HUDEP-2 (cell line): Measurements from ENCODE around the gene PKLR.
A peak's percentile ranks its signal among the peaks of the same experiment; 100 is the strongest.
"Not testable (repeated sequence)": the region's sequence is repeated elsewhere in the genome, so short reads cannot be mapped to it uniquely, and the experiment has no call there.

ENCODE experiments used
- DNase-seq, 76 experiments: peaks; one replicate each; lab custom pipeline; 2025; ENCODE audit not compliant: unreplicated experiment in 76 of 76; lab: John Stamatoyannopoulos, UW

Gene PKLR

DNA sequence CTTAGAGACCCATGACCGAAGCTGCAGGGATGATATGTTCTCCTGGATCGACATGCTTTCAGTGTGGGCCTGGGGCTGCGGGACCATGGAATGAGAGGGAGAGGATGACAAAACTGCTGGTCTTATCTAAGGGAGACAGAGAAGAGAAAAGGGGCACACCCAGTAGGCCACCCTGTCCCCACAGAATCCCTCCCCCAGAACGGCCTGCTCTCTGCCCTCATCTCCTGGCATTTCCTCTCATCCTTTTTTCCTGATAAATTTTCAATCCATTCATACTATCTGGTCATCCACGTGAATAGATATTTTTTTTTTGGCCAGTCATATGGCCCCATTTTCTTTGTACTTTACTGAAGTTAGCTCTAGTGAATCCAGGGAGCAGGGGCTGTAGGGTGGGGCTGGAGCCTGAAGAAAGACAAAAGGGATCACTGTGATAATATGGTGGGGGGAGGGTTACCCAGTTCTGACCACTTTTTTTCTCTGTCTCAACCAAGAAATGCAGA is at the start of gene PKLR:
Gene PKLR, minus strand, starts transcription at position 97 of the 500 bp plus-strand sequence. Its CDS starts 43 bp downstream, at position 54.
- DNase-seq: peak in 72 of 76 experiments; percentile 10 to 85 (median 61)

DNA sequence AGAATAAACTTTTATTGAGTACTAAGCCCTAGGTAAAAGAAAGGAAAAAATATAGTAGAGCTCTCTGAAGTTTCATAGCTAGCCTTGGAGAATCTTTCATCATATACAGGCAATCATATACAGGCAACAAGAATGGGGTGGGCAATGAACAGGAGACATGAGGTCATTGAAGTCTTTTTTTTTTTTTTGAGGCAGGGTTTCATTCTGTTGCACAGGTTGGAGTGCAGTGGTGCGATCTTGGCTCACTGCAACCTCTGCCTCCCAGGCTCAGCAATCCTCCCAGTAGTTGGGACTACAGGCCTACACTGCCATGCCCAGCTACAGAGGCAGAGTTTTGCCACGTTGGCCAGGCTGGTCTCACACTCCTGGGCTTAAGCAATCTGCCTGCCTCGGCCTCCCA is 41.6 kb upstream of the PKLR start:
- no peak for DNase-seq

DNA sequence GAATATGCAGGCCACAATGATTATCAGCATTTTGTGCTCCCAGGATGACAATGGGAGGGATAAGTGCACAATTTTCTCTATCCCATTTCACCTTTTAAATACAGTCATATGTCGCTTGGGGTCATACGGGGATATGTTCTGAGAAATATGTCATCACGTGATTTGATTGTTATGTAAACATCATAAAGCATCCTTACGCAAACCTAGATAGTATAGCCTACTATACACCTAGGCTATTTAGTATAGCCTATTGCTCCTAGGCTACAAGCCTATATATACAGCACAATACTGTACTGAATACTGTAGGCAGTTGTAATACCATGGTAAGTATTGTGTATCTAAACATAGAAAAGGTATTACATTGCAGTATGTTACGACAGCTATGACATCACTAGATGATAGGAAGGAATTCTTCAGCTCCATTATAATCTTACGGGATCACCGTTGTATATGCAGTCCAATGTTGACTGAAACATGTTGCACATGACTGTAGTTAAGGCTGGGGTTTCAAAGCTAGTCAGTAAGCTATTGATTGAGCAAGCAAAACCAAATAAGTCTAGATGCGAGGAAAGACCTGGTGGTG is 38.4 kb upstream of the PKLR start:
- DNase-seq: no peak

DNA sequence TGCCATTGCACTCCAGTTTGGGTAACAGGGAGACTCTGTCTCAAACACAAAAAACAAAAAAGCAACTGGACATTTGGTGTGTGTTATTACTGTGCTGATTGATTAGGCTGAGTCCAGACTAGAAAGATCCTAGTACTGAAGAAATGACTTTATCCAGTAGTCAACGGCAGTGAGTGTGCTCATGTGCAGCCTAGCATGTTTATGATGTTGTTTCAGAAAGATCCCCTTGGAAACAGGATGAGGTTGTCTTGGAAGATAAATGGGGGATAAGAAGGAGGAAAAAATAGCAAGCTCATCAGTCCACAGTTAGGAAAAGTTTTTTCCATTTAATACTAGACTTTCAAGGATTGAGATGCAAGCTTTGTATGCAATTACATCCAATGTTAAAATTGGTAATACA is 33.7 kb upstream of the PKLR start:
- no peak for DNase-seq

DNA sequence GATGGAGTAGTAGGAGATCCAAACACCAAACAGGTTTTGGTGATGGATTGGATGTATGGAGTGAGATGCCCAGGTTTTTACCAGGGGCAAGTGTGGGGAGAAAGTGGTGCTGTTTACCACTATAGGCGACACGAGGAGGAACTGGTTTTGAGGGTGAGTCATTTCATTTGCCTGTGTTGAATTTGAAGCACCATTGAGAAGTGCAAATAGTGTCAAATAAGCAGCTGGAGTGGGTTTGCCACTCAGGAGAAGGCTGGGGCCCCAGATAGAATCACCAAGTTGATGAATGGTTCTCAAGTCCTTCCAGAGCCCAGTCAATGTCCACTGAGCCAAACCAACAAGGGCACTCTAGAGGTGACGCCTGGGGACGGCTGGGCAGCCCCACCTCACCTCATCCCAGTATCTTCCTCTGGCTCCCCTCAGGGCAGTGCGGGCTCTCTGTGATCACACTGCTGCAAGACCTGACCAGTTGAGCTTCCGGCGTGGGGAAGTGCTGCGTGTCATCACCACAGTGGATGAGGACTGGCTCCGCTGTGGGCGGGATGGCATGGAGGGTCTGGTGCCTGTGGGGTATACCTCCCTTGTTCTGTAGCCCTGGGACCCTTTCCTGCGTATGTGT is 28.9 kb upstream of the PKLR start:
- DNase-seq: no peak

DNA sequence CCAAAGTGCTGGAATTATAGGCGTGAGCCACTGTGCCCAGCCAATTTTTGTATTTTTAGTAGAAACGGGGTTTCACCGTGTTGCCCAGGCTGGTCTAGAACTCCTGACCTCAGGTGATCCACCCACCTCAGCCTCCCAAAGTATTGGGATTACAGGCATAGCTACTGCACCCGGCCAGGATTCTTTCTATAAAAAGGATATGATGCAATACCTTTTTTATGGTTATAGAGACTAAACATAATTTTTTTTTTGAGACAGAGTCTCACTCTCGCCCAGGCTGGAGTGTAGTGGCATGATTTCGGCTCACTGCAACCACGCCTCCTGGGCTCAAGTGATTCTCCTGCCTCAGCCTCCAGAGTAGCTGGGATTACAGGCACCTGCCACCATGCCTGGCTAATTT is 27.6 kb upstream of the PKLR start:
- not testable (repeated sequence) for DNase-seq

DNA sequence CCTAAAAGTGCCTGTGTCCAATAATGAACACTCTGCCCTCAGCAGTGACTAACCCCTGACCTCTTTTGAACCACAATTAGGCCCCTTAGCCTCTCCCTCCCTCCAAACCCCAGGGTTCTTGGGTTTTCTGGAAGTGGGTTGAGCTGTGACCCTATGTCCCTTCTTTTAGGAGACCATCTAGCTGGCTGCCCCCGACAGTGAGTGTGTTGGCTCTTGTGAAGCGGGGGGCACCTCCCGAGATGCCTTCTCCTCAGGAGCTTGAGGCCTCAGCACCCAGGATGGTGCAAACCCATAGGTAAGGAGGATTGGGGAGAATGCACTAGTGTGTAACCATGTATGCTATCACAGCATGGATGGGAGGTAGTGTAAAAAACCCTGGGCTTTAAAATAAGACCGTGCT is 26.7 kb upstream of the PKLR start:
- no peak for DNase-seq

DNA sequence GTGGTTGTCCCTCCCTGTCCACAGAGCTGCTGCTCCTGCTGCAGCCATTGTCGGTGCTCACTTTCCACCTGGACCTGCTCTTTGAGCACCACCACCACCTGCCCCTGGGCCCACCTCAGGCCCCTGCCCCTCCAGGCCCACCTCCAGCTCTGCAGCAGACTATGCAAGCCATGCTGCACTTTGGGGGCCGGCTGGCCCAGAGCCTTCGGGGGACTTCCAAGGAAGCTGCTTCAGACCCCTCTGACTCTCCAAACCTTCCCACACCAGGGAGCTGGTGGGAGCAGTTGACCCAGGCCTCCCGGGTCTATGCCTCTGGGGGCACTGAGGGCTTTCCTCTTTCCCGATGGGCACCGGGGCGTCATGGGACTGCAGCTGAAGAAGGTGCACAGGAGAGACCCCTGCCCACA is 25.4 kb upstream of the PKLR start:
- no peak for DNase-seq

DNA sequence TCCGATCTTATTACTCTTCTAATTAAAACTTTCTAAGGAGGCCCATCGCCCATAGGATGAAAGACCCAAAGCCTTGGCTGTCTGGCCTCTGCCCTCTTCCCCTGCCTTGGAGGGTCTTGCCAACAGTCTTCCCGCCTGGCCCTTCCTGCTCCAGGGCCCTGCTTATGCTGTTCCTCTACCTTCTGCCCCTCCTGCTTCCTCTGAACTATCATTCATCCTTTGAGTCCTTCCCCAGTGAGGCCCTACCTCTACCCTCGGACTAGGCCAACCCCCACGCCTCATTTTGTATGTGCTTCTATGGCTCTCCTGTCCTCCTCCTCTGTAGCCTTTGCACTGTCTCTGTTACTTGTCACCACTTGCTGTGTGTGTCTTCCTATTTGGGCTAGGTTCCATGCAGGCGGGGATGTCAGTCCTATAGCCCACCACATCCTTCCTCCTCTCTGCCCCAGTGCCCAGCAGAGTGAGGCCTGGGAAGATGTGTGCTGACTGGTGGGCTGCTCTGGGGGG is 24.8 kb upstream of the PKLR start:
- DNase-seq: no peak

DNA sequence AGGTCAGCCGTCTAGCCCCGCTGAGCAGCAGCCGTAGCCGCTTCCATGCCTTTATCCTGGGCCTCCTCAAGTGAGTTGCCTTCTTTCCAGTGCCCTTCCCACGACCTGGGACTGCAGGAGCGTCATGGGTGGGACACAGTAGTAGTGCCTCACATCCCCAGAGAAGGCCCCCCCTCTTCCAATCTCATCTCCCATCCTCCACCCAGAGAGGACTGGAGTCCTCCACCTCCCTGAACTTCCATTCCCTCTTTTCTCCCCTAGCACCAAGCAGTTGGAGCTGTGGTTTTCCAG is 24.3 kb upstream of the PKLR start:
- DNase-seq: no peak

DNA sequence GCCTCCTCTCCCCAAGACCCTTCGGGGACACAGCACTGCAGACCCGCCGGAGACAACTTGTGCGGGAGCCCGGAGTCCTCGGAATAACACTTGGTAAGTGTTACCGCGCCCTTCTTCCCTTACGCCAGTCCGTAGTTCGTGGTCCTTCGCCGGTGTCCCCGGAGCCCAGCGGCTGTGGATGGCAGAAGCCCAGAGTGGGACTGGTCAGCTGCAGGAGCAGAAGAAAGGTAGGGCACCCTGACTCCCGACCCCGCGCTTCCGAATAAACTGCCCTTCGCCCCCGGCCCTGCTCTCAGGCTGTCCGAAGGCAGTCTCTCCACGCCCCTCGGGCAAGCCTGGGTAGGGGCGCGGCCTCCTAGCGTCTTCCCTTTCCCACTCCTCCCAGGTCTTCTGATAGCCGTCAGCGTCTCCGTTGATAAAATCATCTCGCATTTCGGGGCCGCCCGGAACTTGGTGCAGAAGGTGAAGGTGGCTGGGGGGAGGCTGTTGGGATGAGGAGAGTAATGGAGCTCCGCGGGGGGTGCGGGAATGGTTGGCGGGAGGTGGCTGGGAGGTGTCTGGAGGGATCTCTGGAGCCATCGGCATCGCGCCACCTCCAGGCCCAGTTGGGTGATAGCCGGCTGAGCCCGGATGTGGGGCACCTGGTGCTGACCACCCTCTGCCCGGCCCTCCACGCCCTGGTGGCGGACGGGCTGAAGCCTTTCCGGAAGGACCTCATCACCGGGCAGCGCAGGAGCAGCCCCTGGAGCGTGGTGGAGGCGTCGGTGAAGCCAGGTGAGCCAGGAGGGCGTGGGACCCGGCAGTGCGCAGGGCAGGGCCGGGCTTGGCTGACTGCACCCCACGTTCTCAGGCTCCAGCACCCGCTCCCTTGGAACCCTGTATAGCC is 23.7 kb upstream of the PKLR start:
- peak in 28 of 76 experiments; percentile 6 to 55 (median 34) for DNase-seq

DNA sequence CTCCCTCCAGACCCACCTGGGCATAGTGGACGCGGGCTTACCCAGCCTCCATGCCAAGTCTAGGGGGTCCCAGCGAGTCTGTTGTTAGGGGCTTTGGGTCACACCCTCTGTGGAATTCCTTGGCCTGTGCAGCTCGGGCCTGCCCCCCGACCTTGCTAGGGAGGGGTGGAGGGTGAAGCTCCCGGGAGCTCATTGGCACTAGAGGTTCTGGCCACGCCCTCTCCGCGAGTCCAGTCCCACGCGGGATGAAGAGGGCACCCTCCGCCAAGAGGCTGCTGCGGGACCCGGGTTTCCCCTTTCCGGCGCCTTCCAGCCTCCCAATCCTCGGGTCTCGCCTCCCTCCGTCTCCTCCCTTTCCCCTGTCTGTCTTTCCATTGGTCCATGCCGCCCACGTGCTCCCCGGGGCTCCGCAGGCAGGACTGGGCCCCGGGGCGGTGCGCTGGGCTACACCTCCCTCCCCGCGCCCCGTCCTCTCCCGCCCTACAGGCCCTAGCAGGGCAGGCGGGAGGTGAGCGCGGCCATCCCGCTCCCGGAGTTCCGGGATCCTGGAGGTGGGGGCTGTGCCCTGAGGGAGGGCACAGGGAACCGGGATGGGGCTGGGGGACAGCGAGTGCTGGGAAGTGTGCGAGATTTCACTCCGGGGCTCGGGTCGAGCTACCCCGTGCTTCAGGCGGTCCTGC is 22.9 kb upstream of the PKLR start:
- peak in 74 of 76 experiments; percentile 10 to 95 (median 88) for DNase-seq

DNA sequence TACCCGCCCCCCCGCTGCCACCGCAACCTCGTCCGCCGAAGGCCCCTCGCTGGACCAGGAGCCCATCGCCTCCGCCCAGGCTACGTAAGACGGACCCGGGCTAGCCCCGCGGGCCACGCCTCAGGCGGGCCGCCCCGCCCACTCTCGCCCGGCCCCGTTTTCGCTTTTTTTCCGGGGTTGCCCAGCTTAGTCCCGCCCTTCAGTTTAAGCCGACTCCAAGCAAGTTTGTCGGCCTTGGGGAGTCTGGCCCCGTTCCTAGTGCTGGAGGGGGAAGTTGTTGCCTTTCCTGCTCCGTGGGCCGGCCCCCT is 22.4 kb upstream of the PKLR start:
- peak in 72 of 76 experiments; percentile 11 to 91 (median 76) for DNase-seq

DNA sequence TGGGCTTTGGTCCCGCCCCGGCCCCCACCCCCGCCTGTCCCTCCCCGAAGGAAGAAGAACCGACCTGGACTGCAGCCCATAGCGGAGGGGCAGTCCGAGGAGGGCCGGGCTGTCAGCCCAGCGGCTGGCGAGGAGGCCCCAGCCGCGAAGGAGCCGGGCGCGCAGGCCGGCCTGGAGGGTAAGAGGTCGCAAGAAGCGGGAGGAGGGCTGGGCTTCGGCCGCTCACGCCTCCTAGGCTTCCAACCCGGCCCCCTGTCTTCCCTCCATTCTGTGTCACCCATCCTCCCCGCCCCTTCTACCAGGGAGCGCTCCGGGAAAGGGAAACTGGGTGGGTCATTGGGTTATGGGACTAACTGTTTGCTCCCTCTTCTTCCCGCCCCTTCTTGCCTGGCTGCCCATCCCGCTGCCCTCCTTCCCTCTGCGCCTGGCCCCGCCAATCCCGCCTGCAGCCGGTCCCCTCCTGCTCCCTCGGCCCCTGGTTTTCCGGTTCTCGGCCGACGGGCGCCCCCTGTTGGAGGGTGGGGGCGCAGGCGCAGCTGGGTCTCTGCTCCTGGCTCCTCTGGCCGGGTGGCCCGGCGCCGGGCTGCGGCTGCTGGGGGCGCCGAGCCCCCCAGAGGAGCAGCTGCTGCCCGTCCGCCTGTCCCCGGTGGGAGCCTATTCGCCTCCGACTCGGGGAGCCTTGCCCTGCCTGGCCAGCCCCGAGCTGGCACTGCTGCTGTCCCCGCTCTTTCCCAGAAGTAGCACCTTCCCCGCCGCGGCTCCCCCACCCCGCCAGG is 21.9 kb upstream of the PKLR start:
- peak in 66 of 76 experiments; percentile 12 to 85 (median 65) for DNase-seq

DNA sequence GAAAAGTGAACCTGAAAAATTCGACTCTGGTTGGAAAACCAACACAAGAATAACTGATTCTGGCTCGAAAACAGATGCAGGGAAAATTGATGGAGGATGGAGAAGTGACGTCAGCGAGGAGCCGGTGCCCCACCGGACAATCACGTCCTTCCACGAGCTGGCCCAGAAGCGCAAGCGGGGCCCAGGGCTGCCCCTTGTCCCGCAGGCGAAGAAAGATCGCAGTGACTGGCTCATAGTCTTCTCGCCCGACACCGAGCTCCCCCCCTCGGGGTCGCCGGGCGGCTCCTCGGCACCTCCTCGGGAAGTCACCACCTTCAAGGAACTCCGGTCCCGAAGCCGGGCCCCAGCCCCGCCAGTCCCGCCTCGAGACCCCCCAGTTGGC is 21.3 kb upstream of the PKLR start:
- no peak for DNase-seq

DNA sequence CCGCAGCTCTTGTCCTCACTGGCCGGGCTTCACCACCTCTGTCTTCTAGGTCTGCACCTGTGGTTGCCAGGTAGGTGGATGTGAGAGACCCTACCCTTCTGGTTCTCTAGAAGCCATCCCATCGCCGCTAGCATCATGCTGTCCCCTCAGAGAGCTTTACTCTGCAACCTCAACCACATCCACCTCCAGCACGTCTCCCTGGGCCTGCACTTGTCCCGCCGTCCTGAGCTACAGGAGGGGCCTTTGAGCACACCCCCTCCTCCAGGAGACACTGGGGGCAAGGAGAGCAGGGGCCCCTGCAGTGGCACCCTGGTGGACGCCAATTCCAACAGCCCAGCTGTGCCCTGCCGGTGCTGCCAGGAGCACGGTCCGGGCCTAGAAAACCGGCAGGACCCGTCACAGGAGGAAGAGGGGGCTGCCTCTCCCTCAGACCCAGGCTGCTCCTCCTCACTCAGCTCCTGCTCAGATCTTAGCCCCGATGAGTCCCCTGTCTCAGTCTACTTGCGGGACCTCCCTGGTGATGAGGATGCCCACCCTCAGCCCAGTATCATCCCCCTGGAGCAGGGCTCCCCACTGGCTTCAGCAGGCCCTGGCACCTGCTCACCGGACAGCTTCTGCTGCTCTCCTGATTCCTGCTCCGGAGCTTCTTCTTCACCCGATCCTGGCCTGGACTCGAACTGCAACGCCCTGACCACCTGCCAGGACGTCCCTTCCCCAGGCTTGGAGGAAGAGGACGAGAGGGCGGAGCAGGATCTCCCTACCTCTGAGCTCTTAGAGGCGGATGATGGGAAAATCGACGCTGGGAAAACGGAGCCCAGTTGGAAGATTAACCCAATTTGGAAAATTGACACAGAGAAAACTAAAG is 20.6 kb upstream of the PKLR start:
- DNase-seq: no peak

DNA sequence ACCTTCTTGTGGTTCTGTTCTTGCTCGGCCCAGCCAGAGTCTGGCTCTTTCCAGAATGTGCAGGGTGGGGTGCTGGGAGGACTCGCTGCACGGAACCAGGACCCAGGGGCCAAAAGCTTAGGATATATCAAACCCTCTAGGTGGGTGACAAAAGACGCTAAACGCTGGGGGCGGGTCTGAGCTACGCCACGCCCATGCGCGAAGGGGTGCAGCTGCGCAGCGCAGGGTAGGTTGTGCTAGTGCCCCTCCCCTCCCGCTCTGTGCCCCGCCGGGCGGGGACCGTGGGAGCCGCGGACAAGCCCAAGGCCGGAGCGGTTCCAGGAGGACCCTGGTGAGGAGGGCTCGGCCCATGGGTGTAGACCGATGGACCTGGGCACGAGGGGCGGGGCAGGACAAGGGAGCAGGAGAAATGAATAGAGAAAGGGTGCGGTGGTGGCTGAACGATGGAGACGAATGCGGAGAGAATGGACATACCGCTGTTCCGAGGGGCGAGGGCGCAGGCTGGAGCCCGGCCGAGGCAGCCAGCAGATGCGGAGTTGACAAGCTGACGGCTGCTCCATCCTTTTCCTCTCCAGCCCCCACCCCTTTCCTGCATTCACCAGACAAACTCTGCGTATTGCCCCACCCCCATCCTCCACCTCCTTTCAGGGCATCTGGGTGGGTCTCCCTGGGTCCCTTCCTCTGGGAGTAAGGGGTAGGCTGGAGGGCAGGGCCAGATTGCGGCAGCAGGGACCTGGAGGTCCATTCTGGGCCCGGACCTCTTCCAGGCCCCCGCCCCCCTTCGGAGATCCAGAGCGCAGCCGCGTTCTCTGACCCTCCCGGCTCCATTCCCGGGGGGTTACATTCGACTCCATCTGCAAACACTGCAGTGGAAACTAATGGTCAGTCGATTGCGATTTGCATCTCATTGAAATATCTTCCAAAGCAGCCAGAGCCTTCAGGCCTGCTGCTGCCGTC is 19.7 kb upstream of the PKLR start, which contains the start of gene RUSC1:
Gene RUSC1, plus strand, starts transcription at position 234 of the 957 bp plus-strand sequence. CDS start 880 bp downstream, outside the sequence.
- DNase-seq: no peak

DNA sequence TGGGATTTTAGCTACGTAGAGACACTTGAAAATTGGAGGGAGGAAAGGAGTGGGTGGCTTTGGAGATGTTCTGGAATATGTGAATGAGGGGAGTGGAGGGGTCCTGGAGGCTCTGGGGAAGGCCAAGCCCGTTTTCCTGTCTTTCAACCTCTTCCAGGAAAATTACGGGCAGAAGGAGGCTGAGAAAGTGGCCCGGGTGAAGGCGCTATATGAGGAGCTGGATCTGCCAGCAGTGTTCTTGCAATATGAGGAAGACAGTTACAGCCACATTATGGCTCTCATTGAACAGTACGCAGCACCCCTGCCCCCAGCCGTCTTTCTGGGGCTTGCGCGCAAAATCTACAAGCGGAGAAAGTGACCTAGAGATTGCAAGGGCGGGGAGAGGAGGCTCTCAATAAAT is 19.0 kb upstream of the PKLR start:
- no peak for DNase-seq
